Fibroblast of lung (primary cell): Measurements from ENCODE around the gene ELFN1.

Source experiments
- EZH2 ChIP-seq: IDR thresholded peaks from 2 replicates; pipeline ENCODE4 v1.5.1; 2012; ENCODE audit warnings: low read length, control low read depth, mild to moderate bottlenecking; ENCODE audit errors: missing control alignments
- TF ChIP-seq, protein P1 (sequence below), 2 donors: IDR thresholded peaks in 1 of 2; conservative IDR thresholded peaks in 1 of 2; 1 replicate in 1 of 2; 2 replicates in 1 of 2; pipeline ENCODE4 v1.5.1; 2011 to 2012; ENCODE audit warnings: low read length in 2 of 2, control low read depth in 1 of 2, inconsistent platforms in 1 of 2, low read depth in 1 of 2, mild to moderate bottlenecking in 1 of 2

DNA sequence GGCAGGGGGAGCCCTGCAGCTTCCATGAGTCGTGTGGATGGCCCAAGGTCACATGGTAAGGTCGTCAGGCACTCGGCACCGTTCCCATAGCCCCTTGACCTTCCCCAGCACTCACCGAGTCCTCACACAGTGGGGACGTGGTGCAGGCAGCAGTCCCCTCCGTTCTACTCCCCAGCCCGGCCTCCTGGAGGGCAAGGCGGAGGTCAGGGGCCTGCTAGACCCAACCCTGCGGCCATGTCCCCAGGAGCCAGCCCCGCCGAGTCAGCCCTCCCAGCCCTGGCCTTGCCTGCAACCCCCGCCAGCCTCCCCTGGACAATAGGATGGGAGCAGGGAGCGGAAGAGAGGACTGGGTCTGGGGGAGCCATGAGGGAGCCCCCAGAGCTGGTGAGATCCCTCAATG, 65.2 kb downstream of the ELFN1 start:
- TF ChIP-seq, protein P1, sequence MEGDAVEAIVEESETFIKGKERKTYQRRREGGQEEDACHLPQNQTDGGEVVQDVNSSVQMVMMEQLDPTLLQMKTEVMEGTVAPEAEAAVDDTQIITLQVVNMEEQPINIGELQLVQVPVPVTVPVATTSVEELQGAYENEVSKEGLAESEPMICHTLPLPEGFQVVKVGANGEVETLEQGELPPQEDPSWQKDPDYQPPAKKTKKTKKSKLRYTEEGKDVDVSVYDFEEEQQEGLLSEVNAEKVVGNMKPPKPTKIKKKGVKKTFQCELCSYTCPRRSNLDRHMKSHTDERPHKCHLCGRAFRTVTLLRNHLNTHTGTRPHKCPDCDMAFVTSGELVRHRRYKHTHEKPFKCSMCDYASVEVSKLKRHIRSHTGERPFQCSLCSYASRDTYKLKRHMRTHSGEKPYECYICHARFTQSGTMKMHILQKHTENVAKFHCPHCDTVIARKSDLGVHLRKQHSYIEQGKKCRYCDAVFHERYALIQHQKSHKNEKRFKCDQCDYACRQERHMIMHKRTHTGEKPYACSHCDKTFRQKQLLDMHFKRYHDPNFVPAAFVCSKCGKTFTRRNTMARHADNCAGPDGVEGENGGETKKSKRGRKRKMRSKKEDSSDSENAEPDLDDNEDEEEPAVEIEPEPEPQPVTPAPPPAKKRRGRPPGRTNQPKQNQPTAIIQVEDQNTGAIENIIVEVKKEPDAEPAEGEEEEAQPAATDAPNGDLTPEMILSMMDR (conservative IDR thresholded peaks at IDR 0.05 in 1 of 2, IDR thresholded peaks at IDR 0.05 in 1 of 2; ENCODE audit: low read depth in 1 of 2, low read length in 2 of 2) = no peak
- TF ChIP-seq EZH2 = no peak
